ENCODE measurements around the gene SPTBN1. TPM values are rescaled to one million over a fixed set of nuclear protein-coding genes. Genes with fewer than 3 reads are reported as not detected.

The SPTBN1 gene
- total and polyA plus RNA-seq, 2 donors (not counting 3 experiments of a cell fraction or from before 2014, with no cell fraction given) = 63.3 to 320 TPM

GRCh38 chr2:54456362-54456611 lies 160 bp downstream of the SPTBN1 start:
- DNase-seq (ENCODE audit: low read depth, low spot score) = no peak
- Histone ChIP-seq H3K79me2 (ENCODE audit: control insufficient read depth, insufficient read depth, low read length) (peaks cover 40% of the 10 kb centered on the region), H3K9me1 (replicated peaks; ENCODE audit: control insufficient read depth, extremely low read depth, insufficient read depth, low read length) (no peaks in the 10 kb centered on the region), H2AFZ (ENCODE audit: low read depth, low read length) (peak overlapping the region; percentile 47), H3K9me3 (replicated peaks; ENCODE audit: control insufficient read depth, insufficient read depth, low read length) (no peaks in the 10 kb centered on the region), H3K4me1 (ENCODE audit: control insufficient read depth, extremely low read depth, insufficient read depth, low read length) (peaks cover 28% of the 10 kb centered on the region), H3K4me2 (ENCODE audit: insufficient read depth, low read length) (no peak overlapping the region), H3K36me3 (ENCODE audit: control insufficient read depth in 2 of 2, extremely low read depth in 1 of 2, insufficient read depth in 2 of 2, low read length in 2 of 2) (no peaks in the 10 kb centered on the region), H3K9ac (replicated peaks; ENCODE audit: extremely low read depth, insufficient read depth, low read length) (peak overlapping the region; percentile 41), H4K20me1 (replicated peaks; ENCODE audit: control insufficient read depth, extremely low read depth, insufficient read depth, low read length) (peaks cover 6% of the 10 kb centered on the region), H3K27me3 (ENCODE audit: control insufficient read depth in 2 of 2, insufficient read depth in 2 of 2, low read length in 2 of 2) (no peaks in the 10 kb centered on the region), H3K4me3 (replicated peaks in 1 of 3; ENCODE audit: insufficient read depth in 1 of 3, low read depth in 1 of 3, low read length in 3 of 3) (peak overlapping the region; percentile 55 to 87 (median 60)), H3K27ac (ENCODE audit: insufficient read depth, low read depth, low read length) (no peak overlapping the region)
- TF ChIP-seq GATA2 (IDR thresholded peaks at IDR 0.05; ENCODE audit: insufficient read depth, insufficient read length, low read depth, low read length) (no peak), MAX (IDR thresholded peaks at IDR 0.05; ENCODE audit: insufficient read depth, insufficient read length) (no peak), JUN (IDR thresholded peaks at IDR 0.05; ENCODE audit: borderline replicate concordance, insufficient read depth, insufficient read length, low read depth) (no peak), FOS (IDR thresholded peaks at IDR 0.05; ENCODE audit: borderline replicate concordance, insufficient read depth, low read length) (no peak), POLR2A (IDR thresholded peaks at IDR 0.05; ENCODE audit: low read depth, low read length) (no peak), CTCF (IDR thresholded peaks at IDR 0.05; ENCODE audit: extremely low read depth in 1 of 2, insufficient read depth in 1 of 2, low read depth in 1 of 2, low read length in 2 of 2) (no peak)
- intact Hi-C loops (cut with micrococcal nuclease) = loop anchor here (1.0 to 10.0 kb wide), 9 partner anchors 15 to 491 kb away; partner anchors contain the start of gene ACYP2
- POLR2A ChIA-PET = interaction anchor here (1.0 kb wide), 1 partner anchor 127 kb away, joined by 4 read pairs; no protein-coding TSS in a partner anchor
- dilution Hi-C loops (cut with MboI; ENCODE audit: extremely low pct_ligation_motif_present, low sequenced_read_pairs) = no loop called here
- no peak for FAIRE-seq
- no TSS peak for BruUV-seq (replicated peaks)
- CTCF ChIA-PET = interaction anchor here (0.7 to 1.6 kb wide), 2 partner anchors 42 to 114 kb away, joined by 3 to 7 read pairs; no protein-coding TSS in a partner anchor
